Cardiac septum (tissue), 1 donor: Measurements from ENCODE around the gene OR2L13. TPM values are rescaled to one million over a fixed set of nuclear protein-coding genes. Genes with fewer than 3 reads are reported as not detected.
"Not testable (repeated sequence)": the region's sequence is repeated elsewhere in the genome, so short reads cannot be mapped to it uniquely, and the experiment has no call there.

Experiments
- DNase-seq: peaks from one replicate; pipeline ENCODE4 v3.0.0-alpha.2; 2020; ENCODE audit warnings: low spot score
- intact Hi-C: fragments of 100-400 bp; cut with DNase I; formaldehyde crosslinking; loops from one replicate; pipeline ENCODE4 v1.14.0; 2022
- long read RNA-seq: library from polyadenylated mRNA; unstranded; transcript quantifications from one replicate; pipeline ENCODE4 v2.0.0, GENCODE V29; 2021
- total RNA-seq: library from RNA; stranded (reverse); fragmentation: NEBNext Ultra II Directional; extraction: Animal tissue kit (Norgen Biotek cat#: 25700); gene quantifications from one replicate; pipeline ENCODE4 v1.2.1, GENCODE V29; 2021
- donor health status: DM: no; HTN: no; CAD: no.

OR2L13 gene
- not detected for total RNA-seq
- long read RNA-seq = 0 reads

- no peak for DNase-seq
- intact Hi-C loops = no loop called here
Observed at GRCh38 chr1:248094884-248095283, at the start of gene OR2L13. TSS of gene OR2L13 (plus strand) at chr1:248095184. CDS start at chr1:248099376, 4,192 bp downstream.

- DNase-seq = no peak
- intact Hi-C loops = no loop called here
Observed at GRCh38 chr1:248045209-248045608, 49.8 kb upstream of the OR2L13 start.

- no peak for DNase-seq
- intact Hi-C loops = no loop called here
Observed at GRCh38 chr1:248046536-248046935, 48.4 kb upstream of the OR2L13 start, which contains the start of gene OR2L3. TSS of gene OR2L3 (plus strand) at chr1:248046836. CDS start at chr1:248060682, 13,846 bp downstream.

- intact Hi-C loops = no loop called here
- DNase-seq = no peak
Observed at GRCh38 chr1:248047008-248047407, 48.0 kb upstream of the OR2L13 start.

- intact Hi-C loops = no loop called here
- DNase-seq = no peak
Observed at GRCh38 chr1:248054671-248055070, 40.3 kb upstream of the OR2L13 start.

- DNase-seq = no peak
- intact Hi-C loops = no loop called here
Observed at GRCh38 chr1:248055261-248055660, 39.7 kb upstream of the OR2L13 start.

- DNase-seq = no peak
- intact Hi-C loops = no loop called here
Observed at GRCh38 chr1:248065071-248065470, 29.9 kb upstream of the OR2L13 start.

- no peak for DNase-seq
- intact Hi-C loops = no loop called here
Observed at GRCh38 chr1:248065604-248066003, 29.4 kb upstream of the OR2L13 start.

- intact Hi-C loops, DNase-seq: not testable (repeated sequence)
Observed at GRCh38 chr1:248083864-248084263, 11.1 kb upstream of the OR2L13 start.

GRCh38 chr1:248098529-248098928, 3.5 kb downstream of the OR2L13 start:
- no peak for DNase-seq

GRCh38 chr1:248102847-248103246, 7.9 kb downstream of the OR2L13 start:
- no peak for DNase-seq
- intact Hi-C loops = no loop called here

More at GRCh38 chr1:248098529-248098928, 3.5 kb downstream of the OR2L13 start:
- intact Hi-C loops = no loop called here

- DNase-seq = no peak
- intact Hi-C loops = no loop called here
Observed at GRCh38 chr1:248111157-248111556, 16.2 kb downstream of the OR2L13 start.

- intact Hi-C loops = no loop called here
Observed at GRCh38 chr1:248114890-248115289, 19.9 kb downstream of the OR2L13 start.

GRCh38 chr1:248127653-248128052, 32.7 kb downstream of the OR2L13 start:
- intact Hi-C loops = no loop called here
- no peak for DNase-seq

More at GRCh38 chr1:248114890-248115289, 19.9 kb downstream of the OR2L13 start:
- no peak for DNase-seq

GRCh38 chr1:248136811-248137210, 41.8 kb downstream of the OR2L13 start:
- intact Hi-C loops = no loop called here
- DNase-seq = no peak

GRCh38 chr1:248140846-248141245, 45.9 kb downstream of the OR2L13 start:
- no peak for DNase-seq
- intact Hi-C loops = no loop called here

- no peak for DNase-seq
- intact Hi-C loops = no loop called here
Observed at GRCh38 chr1:248143311-248143710, 48.3 kb downstream of the OR2L13 start.

GRCh38 chr1:248144513-248145198, 49.7 kb downstream of the OR2L13 start, which contains the start of gene OR2M5:
TSS of gene OR2M5 (plus strand) at chr1:248145148. CDS start at chr1:248145148, 0 bp downstream.
- intact Hi-C loops = no loop called here
- no peak for DNase-seq
